ENCODE results near the gene SASH1.

Gene SASH1

GRCh38 chr6:148332088-148332487, 10.6 kb upstream of the SASH1 start:
- H3K4me1 ChIP-seq (ENCODE audit: control insufficient read depth, insufficient read depth, low read length): peaks cover 18% of the 10 kb centered on the region
- H3K9ac ChIP-seq (ENCODE audit: low read depth, low read length): no peak overlapping the region
- H3K9me3 ChIP-seq (replicated peaks; ENCODE audit: low read length): no peaks in the 10 kb centered on the region
- no peak overlapping the region for H3K4me3 ChIP-seq (ENCODE audit: low read length)
- no peaks in the 10 kb centered on the region for H3K36me3 ChIP-seq (ENCODE audit: insufficient read depth, low read length)
- no peak overlapping the region for H3K4me2 ChIP-seq (ENCODE audit: low read length)
- H3K27me3 ChIP-seq (ENCODE audit: control insufficient read depth, insufficient read depth, low read length): no peaks in the 10 kb centered on the region

- Histone ChIP-seq H3K9ac (ENCODE audit: low read depth, low read length) (no peak overlapping the region), H3K36me3 (ENCODE audit: insufficient read depth, low read length) (no peaks in the 10 kb centered on the region), H3K4me1 (ENCODE audit: control insufficient read depth, insufficient read depth, low read length) (peaks cover 5% of the 10 kb centered on the region), H3K4me2 (ENCODE audit: low read length) (no peak overlapping the region), H3K27me3 (ENCODE audit: control insufficient read depth, insufficient read depth, low read length) (no peaks in the 10 kb centered on the region), H3K9me3 (replicated peaks; ENCODE audit: low read length) (no peaks in the 10 kb centered on the region), H3K4me3 (ENCODE audit: low read length) (no peak overlapping the region)
Observed at GRCh38 chr6:148336901-148337300, 5.7 kb upstream of the SASH1 start.

- Histone ChIP-seq H3K36me3 (ENCODE audit: insufficient read depth, low read length) (no peaks in the 10 kb centered on the region), H3K4me3 (ENCODE audit: low read length) (no peak overlapping the region), H3K4me2 (ENCODE audit: low read length) (no peak overlapping the region), H3K27me3 (ENCODE audit: control insufficient read depth, insufficient read depth, low read length) (no peaks in the 10 kb centered on the region), H3K9me3 (replicated peaks; ENCODE audit: low read length) (no peaks in the 10 kb centered on the region), H3K9ac (ENCODE audit: low read depth, low read length) (no peak overlapping the region), H3K4me1 (ENCODE audit: control insufficient read depth, insufficient read depth, low read length) (peaks cover 17% of the 10 kb centered on the region)
Observed at GRCh38 chr6:148339766-148340165, 2.9 kb upstream of the SASH1 start.

DNA sequence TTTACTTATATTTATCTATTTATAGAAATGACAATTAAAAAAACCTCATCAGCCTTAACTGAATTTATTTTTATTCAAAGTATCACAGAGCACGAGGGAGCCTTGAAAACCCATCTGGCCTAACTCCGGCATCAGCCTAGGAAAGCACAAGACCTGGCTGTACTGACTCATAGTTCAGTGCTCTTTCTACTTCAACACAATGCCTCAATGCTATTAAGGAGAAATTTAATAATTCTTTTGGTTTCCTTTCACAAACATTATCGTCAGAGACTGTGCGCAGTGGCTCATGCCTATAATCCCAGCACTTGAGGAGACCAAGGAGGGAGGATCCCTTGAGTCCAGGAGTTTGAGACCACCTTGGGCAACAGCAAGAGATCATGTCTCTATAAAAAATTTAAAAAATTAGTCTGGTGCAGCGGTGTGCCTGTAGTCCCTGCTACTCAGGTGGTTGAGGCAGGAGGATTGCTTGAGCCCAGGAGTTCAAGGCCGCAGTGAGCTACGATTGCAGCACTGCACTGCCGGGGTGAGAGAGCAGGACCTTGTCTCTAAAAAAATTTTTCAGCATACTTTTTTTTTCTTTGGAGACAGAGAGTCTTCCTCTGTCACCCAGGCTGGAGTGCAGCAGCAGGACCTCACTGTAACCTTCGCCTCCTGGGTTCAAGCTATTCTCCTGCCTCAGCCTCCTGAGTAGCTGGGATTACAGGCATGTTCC, 1.9 kb upstream of the SASH1 start:
- no peak overlapping the region for H3K4me3 ChIP-seq (ENCODE audit: low read length)
- no peaks in the 10 kb centered on the region for H3K9me3 ChIP-seq (replicated peaks; ENCODE audit: low read length)
- H3K4me1 ChIP-seq (ENCODE audit: control insufficient read depth, insufficient read depth, low read length): peaks cover 17% of the 10 kb centered on the region
- no peaks in the 10 kb centered on the region for H3K27me3 ChIP-seq (ENCODE audit: control insufficient read depth, insufficient read depth, low read length)
- no peak overlapping the region for H3K9ac ChIP-seq (ENCODE audit: low read depth, low read length)
- H3K4me2 ChIP-seq (ENCODE audit: low read length): no peak overlapping the region
- H3K36me3 ChIP-seq (ENCODE audit: insufficient read depth, low read length): no peaks in the 10 kb centered on the region

- Histone ChIP-seq H3K9me3 (replicated peaks; ENCODE audit: low read length) (no peaks in the 10 kb centered on the region), H3K4me3 (ENCODE audit: low read length) (peak overlapping the region; percentile 76), H3K27me3 (ENCODE audit: control insufficient read depth, insufficient read depth, low read length) (no peaks in the 10 kb centered on the region), H3K4me2 (ENCODE audit: low read length) (peak overlapping the region; percentile 87), H3K4me1 (ENCODE audit: control insufficient read depth, insufficient read depth, low read length) (peaks cover 17% of the 10 kb centered on the region), H3K9ac (ENCODE audit: low read depth, low read length) (peak overlapping the region; percentile 89), H3K36me3 (ENCODE audit: insufficient read depth, low read length) (no peaks in the 10 kb centered on the region)
Observed at GRCh38 chr6:148342100-148342349, 613 bp upstream of the SASH1 start.

- peak overlapping the region; percentile 76 for H3K4me3 ChIP-seq (ENCODE audit: low read length)
- H3K27me3 ChIP-seq (ENCODE audit: control insufficient read depth, insufficient read depth, low read length): no peaks in the 10 kb centered on the region
Observed at GRCh38 chr6:148343047-148343782, 577 bp downstream of the SASH1 start.

DNA sequence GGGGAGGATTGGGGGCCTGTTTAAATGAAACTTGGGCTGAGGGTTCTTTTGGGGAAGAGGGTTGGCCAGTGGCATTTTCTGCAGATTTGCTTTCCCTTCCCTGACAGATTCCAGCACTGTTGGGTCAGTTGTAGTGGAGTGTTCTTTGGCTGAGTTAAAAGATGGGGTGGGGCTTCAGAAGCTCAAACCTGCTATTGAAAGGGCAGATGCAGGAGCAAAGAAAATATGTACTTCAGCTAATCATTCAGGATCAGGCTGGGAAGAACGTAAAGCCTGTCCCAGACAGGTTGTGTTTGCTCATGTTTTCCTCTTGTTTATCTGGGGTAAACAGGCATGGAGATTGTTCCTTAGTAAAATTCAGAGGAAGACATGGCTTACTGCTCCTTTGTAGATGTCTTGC, 2.5 kb downstream of the SASH1 start:
- H3K9ac ChIP-seq (ENCODE audit: low read depth, low read length): no peak overlapping the region
- peaks cover 17% of the 10 kb centered on the region for H3K4me1 ChIP-seq (ENCODE audit: control insufficient read depth, insufficient read depth, low read length)
- no peaks in the 10 kb centered on the region for H3K27me3 ChIP-seq (ENCODE audit: control insufficient read depth, insufficient read depth, low read length)
- H3K4me2 ChIP-seq (ENCODE audit: low read length): no peak overlapping the region
- no peaks in the 10 kb centered on the region for H3K9me3 ChIP-seq (replicated peaks; ENCODE audit: low read length)
- H3K36me3 ChIP-seq (ENCODE audit: insufficient read depth, low read length): no peaks in the 10 kb centered on the region
- no peak overlapping the region for H3K4me3 ChIP-seq (ENCODE audit: low read length)

More at GRCh38 chr6:148343047-148343782, 577 bp downstream of the SASH1 start:
- Histone ChIP-seq H3K4me2 (ENCODE audit: low read length) (peak overlapping the region; percentile 87), H3K36me3 (ENCODE audit: insufficient read depth, low read length) (no peaks in the 10 kb centered on the region), H3K9me3 (replicated peaks; ENCODE audit: low read length) (no peaks in the 10 kb centered on the region), H3K4me1 (ENCODE audit: control insufficient read depth, insufficient read depth, low read length) (peaks cover 17% of the 10 kb centered on the region), H3K9ac (ENCODE audit: low read depth, low read length) (peak overlapping the region; percentile 89)

DNA sequence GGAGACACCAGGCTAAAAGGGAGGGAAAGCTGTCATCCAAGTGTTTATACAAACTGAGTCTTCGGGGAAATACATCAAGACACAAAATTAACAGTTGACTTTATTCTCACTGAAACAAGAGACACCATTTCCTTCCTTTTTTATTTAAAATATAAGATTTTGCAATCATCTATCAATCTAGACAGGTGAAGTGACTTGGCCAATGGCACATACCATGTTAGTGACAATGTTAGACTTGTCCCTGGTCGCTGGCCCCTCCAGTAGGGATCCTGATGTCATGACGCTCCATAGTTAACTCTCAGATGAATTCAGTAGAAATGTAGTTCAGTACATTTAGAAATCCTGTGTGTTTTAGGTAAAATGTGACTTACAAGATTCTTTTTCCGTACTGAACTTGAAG, 2.9 kb downstream of the SASH1 start:
- Histone ChIP-seq H3K4me2 (ENCODE audit: low read length) (no peak overlapping the region), H3K9ac (ENCODE audit: low read depth, low read length) (no peak overlapping the region), H3K27me3 (ENCODE audit: control insufficient read depth, insufficient read depth, low read length) (no peaks in the 10 kb centered on the region), H3K36me3 (ENCODE audit: insufficient read depth, low read length) (no peaks in the 10 kb centered on the region), H3K4me1 (ENCODE audit: control insufficient read depth, insufficient read depth, low read length) (peaks cover 17% of the 10 kb centered on the region), H3K9me3 (replicated peaks; ENCODE audit: low read length) (no peaks in the 10 kb centered on the region), H3K4me3 (ENCODE audit: low read length) (no peak overlapping the region)

GRCh38 chr6:148346681-148347440, 4.2 kb downstream of the SASH1 start:
- Histone ChIP-seq H3K4me2 (ENCODE audit: low read length) (no peak overlapping the region), H3K9me3 (replicated peaks; ENCODE audit: low read length) (no peaks in the 10 kb centered on the region), H3K4me1 (ENCODE audit: control insufficient read depth, insufficient read depth, low read length) (peaks cover 13% of the 10 kb centered on the region), H3K9ac (ENCODE audit: low read depth, low read length) (no peak overlapping the region), H3K4me3 (ENCODE audit: low read length) (no peak overlapping the region), H3K27me3 (ENCODE audit: control insufficient read depth, insufficient read depth, low read length) (no peaks in the 10 kb centered on the region), H3K36me3 (ENCODE audit: insufficient read depth, low read length) (no peaks in the 10 kb centered on the region)

DNA sequence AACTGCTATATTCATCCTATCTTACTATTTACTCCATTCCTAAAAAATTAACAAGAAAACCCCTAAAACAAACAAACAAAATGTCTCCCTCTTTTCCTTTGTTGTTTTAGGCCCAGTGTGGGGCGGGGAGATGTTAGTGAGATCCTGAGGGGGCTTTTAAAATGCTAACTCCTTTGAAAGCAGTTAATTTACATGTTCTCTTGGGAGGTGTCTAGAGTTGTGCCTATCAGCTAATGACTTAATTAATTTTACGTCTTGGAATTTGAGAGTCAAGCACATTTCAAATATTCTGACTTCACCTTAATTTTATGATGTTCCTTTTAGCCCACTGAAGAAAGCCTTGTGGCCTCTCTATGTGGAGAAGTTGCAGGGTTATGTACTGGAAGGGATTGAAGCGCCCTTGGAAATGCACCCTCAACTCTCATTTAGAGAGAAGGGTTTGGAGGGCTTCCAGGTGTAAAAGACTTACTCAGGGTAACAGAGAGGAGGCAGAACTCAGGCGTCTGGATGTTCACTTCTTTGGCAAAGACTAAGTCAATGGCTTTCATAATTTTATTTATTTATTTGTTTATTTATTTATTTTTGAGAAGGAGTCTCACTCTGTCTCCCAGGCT, 4.9 kb downstream of the SASH1 start:
- no peak overlapping the region for H3K4me3 ChIP-seq (ENCODE audit: low read length)
- H3K9me3 ChIP-seq (replicated peaks; ENCODE audit: low read length): no peaks in the 10 kb centered on the region
- H3K27me3 ChIP-seq (ENCODE audit: control insufficient read depth, insufficient read depth, low read length): no peaks in the 10 kb centered on the region
- H3K36me3 ChIP-seq (ENCODE audit: insufficient read depth, low read length): no peaks in the 10 kb centered on the region
- H3K9ac ChIP-seq (ENCODE audit: low read depth, low read length): no peak overlapping the region
- no peak overlapping the region for H3K4me2 ChIP-seq (ENCODE audit: low read length)
- peaks cover 9% of the 10 kb centered on the region for H3K4me1 ChIP-seq (ENCODE audit: control insufficient read depth, insufficient read depth, low read length)

DNA sequence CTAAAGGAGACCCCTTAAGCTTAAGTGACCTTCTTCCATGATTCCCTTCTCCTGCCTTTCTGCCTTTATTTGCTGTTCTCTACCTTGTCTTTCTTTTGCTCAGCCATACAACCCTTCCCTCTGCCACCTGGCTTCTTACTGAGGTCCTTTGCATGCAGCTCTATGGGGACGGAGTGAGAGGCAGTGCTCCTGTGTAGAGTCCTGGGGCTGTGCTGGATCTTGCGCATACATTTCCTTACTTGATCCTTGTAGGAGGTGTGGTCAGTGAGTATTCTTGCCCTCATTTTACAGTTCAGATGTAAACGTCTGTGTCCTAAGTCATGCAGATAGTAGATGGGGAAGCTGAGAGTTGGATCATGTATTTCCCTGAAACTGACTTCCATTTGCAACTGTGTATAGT, 5.7 kb downstream of the SASH1 start:
- Histone ChIP-seq H3K36me3 (ENCODE audit: insufficient read depth, low read length) (no peaks in the 10 kb centered on the region), H3K27me3 (ENCODE audit: control insufficient read depth, insufficient read depth, low read length) (no peaks in the 10 kb centered on the region), H3K4me1 (ENCODE audit: control insufficient read depth, insufficient read depth, low read length) (peaks cover 9% of the 10 kb centered on the region), H3K9me3 (replicated peaks; ENCODE audit: low read length) (no peaks in the 10 kb centered on the region), H3K4me3 (ENCODE audit: low read length) (no peak overlapping the region), H3K9ac (ENCODE audit: low read depth, low read length) (no peak overlapping the region), H3K4me2 (ENCODE audit: low read length) (no peak overlapping the region)
